Type B pancreatic cell (in vitro differentiated cells): ENCODE measurements around the gene C22orf15. TPM values are rescaled to one million over a fixed set of nuclear protein-coding genes. Genes with fewer than 3 reads are reported as not detected.

Experiments used
- DNase-seq: peaks from one replicate; pipeline ENCODE4 v3.0.0; 2021; ENCODE audit warnings: mixed read lengths; ENCODE audit not compliant: unreplicated experiment; ENCODE audit errors: extremely low spot score
- H3K27ac Mint-ChIP-seq: 2 replicates; pipeline ENCODE4 v1.8.0; 2021; ENCODE audit warnings: mild to moderate bottlenecking, mixed read lengths
- H3K27me3 Mint-ChIP-seq: 2 replicates; pipeline ENCODE4 v1.8.0; 2021; ENCODE audit warnings: mixed read lengths
- H3K36me3 Mint-ChIP-seq: 2 replicates; pipeline ENCODE4 v1.8.0; 2021; ENCODE audit warnings: mixed read lengths
- H3K4me1 Mint-ChIP-seq: one replicate; pipeline ENCODE4 v1.8.0; 2021; ENCODE audit warnings: mixed read lengths; ENCODE audit not compliant: unreplicated experiment
- H3K4me3 Mint-ChIP-seq: 2 replicates; pipeline ENCODE4 v1.8.0; 2021; ENCODE audit warnings: mild to moderate bottlenecking, mixed read lengths
- H3K9me3 Mint-ChIP-seq: 2 replicates; pipeline ENCODE4 v1.8.0; 2021; ENCODE audit warnings: mixed read lengths
- CTCF ChIP-seq: fragments of 200-600 bp; sonication (generic); conservative IDR thresholded peaks from 2 replicates; pipeline ENCODE4 v1.5.0; 2021; ENCODE audit warnings: antibody characterized with exemption, mild to moderate bottlenecking
- total RNA-seq: library from RNA; stranded (reverse); gene quantifications from 2 replicates; pipeline ENCODE4 v1.2.1, GENCODE V29; 2021; ENCODE audit warnings: low replicate concordance

The C22orf15 gene
- total RNA-seq, 1 donor from 2014 or later = 1.7 TPM

DNA sequence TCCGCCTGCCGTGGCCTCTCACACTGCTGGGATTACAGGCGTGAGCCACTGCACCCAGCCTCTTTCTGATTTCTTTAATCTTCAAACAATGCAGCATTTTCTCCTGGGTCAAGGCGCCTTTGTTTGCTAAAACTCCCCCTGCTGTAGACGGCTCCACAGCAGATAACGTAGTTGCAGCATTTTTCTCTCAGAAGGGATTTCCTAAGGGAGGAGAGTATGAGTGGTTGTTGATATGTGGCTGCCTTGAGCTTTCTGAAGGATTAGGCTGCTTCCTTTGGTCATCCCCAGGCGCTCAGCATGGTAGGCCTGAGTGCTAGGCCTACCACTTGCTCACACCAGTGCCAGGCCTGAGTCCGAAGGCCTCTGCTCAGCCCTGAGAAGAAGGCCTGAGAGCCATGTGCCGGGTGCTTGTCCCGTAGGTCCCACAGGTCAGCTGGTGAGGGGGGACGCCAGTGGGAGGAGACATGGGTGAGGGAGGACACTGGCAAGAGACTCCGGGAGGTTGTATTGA is 42.0 kb downstream of the C22orf15 start:
- no peak for DNase-seq
- TF ChIP-seq CTCF = no peak
- Mint-ChIP-seq H3K9me3 (no peaks in the 10 kb centered on the region), H3K4me3 (no peak overlapping the region), H3K4me1 (no peaks in the 10 kb centered on the region), H3K36me3 (peaks cover 33% of the 10 kb centered on the region), H3K27ac (no peak overlapping the region), H3K27me3 (no peaks in the 10 kb centered on the region)

GRCh38 chr22:23806837-23807236 is 44.0 kb downstream of the C22orf15 start:
- Mint-ChIP-seq H3K4me1 (no peaks in the 10 kb centered on the region), H3K27me3 (no peaks in the 10 kb centered on the region), H3K9me3 (no peaks in the 10 kb centered on the region), H3K36me3 (peaks cover 30% of the 10 kb centered on the region), H3K4me3 (no peak overlapping the region), H3K27ac (no peak overlapping the region)
- TF ChIP-seq CTCF = no peak
- no peak for DNase-seq

- no peaks in the 10 kb centered on the region for H3K4me1 Mint-ChIP-seq
- H3K9me3 Mint-ChIP-seq = no peaks in the 10 kb centered on the region
- no peak overlapping the region for H3K27ac Mint-ChIP-seq
- DNase-seq = no peak
- no peaks in the 10 kb centered on the region for H3K27me3 Mint-ChIP-seq
- H3K36me3 Mint-ChIP-seq = peaks cover 38% of the 10 kb centered on the region
- no peak overlapping the region for H3K4me3 Mint-ChIP-seq
- no peak for TF ChIP-seq CTCF
Measured at GRCh38 chr22:23812378-23812777, 49.6 kb downstream of the C22orf15 start.

Other genes with a start within 250 kb of the C22orf15 start
- not detected in 2 replicates for gene IGLL1, start 182.7 kb upstream of the C22orf15 start, total RNA-seq
- gene DRICH1, start 130.7 kb upstream of the C22orf15 start, total RNA-seq = 0.43 and 1.00 TPM in 2 replicates
- gene RGL4, start 72.0 kb upstream of the C22orf15 start, total RNA-seq = not detected in 2 replicates
- gene ZNF70, start 11.9 kb upstream of the C22orf15 start, total RNA-seq = 10.7 and 12.3 TPM in 2 replicates
- gene VPREB3, start 8.6 kb upstream of the C22orf15 start, total RNA-seq = 0.92 TPM in 1 of 2 replicates, not detected in the other
- gene CHCHD10, start 5.0 kb downstream of the C22orf15 start, total RNA-seq = 87.2 and 156 TPM in 2 replicates
- gene MMP11, start 9.9 kb downstream of the C22orf15 start, total RNA-seq = 17.8 and 31.6 TPM in 2 replicates
- gene SMARCB1, start 24.0 kb downstream of the C22orf15 start, total RNA-seq = 99.5 and 159 TPM in 2 replicates
- gene DERL3, start 76.0 kb downstream of the C22orf15 start, total RNA-seq = 2.6 and 9.5 TPM in 2 replicates
- gene SLC2A11, start 94.9 kb downstream of the C22orf15 start, total RNA-seq = 19.6 and 32.1 TPM in 2 replicates
- gene MIF, start 131.4 kb downstream of the C22orf15 start, total RNA-seq = 436 and 570 TPM in 2 replicates
- 0.50 TPM in 1 of 2 replicates, not detected in the other for gene GSTT2B, start 198.2 kb downstream of the C22orf15 start, total RNA-seq
- gene DDTL, start 203.9 kb downstream of the C22orf15 start, total RNA-seq = not detected in 2 replicates
- 104 and 131 TPM in 2 replicates for gene DDT, start 211.5 kb downstream of the C22orf15 start, total RNA-seq
- 1.3 TPM in 1 of 2 replicates, not detected in the other for gene GSTT2, start 217.1 kb downstream of the C22orf15 start, total RNA-seq
- gene GSTT4, start 242.5 kb downstream of the C22orf15 start, total RNA-seq = not detected in 2 replicates
- gene CABIN1, start 248.3 kb downstream of the C22orf15 start, total RNA-seq = 57.1 and 73.9 TPM in 2 replicates